ENCODE measurements around the gene NOS2.

DNA sequence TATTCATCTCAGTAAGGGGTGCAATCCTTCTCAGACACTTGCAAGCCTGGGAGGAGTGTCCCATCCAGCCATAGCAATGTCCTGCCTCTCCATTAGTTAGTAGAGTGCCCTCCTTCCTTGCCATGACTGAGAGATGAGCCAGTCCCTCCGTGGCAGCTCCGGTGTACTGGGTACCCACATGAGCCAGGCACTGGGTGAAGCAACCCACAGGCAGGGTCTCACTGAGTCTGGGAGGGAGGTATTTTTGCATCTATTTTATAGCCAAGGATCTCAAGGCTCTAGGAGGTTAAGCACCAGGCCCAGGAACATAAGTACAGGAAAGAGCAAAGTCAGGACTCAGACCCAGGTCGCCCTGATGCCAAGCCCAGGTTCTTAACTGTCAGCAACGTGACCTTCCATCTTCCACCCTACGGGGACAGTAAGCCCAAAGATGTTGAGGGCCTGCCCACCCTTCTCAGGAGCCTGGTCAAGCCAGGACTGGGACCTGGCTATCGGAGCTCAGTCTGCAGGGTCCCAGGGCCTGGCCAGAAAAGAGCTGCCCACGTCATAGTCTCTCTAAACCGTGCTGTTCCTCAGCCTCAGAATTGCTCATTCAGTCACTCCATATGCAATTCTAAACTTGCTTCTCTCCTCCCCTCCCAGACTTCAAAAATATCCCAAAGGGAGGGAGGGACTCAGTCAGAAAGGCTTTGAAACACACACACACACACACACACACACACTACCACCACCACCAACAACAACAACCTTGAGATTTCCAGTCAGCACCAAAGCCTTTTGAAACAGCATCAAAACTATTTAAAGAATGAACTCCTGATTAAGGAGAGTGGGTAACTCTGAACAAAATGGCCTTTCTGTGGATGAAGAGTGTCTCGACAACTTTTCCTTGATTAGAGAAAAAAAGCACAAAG, 16.6 kb downstream of the NOS2 start:
- TF ChIP-seq, protein P1, sequence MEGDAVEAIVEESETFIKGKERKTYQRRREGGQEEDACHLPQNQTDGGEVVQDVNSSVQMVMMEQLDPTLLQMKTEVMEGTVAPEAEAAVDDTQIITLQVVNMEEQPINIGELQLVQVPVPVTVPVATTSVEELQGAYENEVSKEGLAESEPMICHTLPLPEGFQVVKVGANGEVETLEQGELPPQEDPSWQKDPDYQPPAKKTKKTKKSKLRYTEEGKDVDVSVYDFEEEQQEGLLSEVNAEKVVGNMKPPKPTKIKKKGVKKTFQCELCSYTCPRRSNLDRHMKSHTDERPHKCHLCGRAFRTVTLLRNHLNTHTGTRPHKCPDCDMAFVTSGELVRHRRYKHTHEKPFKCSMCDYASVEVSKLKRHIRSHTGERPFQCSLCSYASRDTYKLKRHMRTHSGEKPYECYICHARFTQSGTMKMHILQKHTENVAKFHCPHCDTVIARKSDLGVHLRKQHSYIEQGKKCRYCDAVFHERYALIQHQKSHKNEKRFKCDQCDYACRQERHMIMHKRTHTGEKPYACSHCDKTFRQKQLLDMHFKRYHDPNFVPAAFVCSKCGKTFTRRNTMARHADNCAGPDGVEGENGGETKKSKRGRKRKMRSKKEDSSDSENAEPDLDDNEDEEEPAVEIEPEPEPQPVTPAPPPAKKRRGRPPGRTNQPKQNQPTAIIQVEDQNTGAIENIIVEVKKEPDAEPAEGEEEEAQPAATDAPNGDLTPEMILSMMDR (IDR thresholded peaks at IDR 0.05) = no peak
- no peak for TF ChIP-seq NFYB (CRISPR knock-in tag; conservative IDR thresholded peaks at IDR 0.05; ENCODE audit: low read depth)
- TF ChIP-seq ZNF263 (CRISPR knock-in tag; IDR thresholded peaks at IDR 0.05; ENCODE audit: low read depth) = no peak
- no peak for TF ChIP-seq GABPB1 (CRISPR knock-in tag; IDR thresholded peaks at IDR 0.05)

All from WTC11 (cell line).